Measurements from ENCODE around the gene ZNF385B.

ZNF385B gene

GRCh38 chr2:179619947-179620467, 241.4 kb downstream of the ZNF385B start:
- H3K36me3 ChIP-seq: no peaks in the 10 kb centered on the region
- no peaks in the 10 kb centered on the region for H3K27me3 ChIP-seq
- no peak overlapping the region for H3K4me3 ChIP-seq (ENCODE audit: low read depth in 1 of 2, low read length in 1 of 2)
- TF ChIP-seq, protein P1, sequence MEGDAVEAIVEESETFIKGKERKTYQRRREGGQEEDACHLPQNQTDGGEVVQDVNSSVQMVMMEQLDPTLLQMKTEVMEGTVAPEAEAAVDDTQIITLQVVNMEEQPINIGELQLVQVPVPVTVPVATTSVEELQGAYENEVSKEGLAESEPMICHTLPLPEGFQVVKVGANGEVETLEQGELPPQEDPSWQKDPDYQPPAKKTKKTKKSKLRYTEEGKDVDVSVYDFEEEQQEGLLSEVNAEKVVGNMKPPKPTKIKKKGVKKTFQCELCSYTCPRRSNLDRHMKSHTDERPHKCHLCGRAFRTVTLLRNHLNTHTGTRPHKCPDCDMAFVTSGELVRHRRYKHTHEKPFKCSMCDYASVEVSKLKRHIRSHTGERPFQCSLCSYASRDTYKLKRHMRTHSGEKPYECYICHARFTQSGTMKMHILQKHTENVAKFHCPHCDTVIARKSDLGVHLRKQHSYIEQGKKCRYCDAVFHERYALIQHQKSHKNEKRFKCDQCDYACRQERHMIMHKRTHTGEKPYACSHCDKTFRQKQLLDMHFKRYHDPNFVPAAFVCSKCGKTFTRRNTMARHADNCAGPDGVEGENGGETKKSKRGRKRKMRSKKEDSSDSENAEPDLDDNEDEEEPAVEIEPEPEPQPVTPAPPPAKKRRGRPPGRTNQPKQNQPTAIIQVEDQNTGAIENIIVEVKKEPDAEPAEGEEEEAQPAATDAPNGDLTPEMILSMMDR (IDR thresholded peaks at IDR 0.05): no peak
- no peaks in the 10 kb centered on the region for H3K4me1 ChIP-seq (ENCODE audit: control insufficient read depth in 1 of 2, insufficient read depth in 1 of 2, low read depth in 1 of 2, low read length in 1 of 2)
- no peak overlapping the region for H3K27ac ChIP-seq
- H3K9me3 ChIP-seq: no peaks in the 10 kb centered on the region

- no peaks in the 10 kb centered on the region for H3K36me3 ChIP-seq
- H3K4me3 ChIP-seq (ENCODE audit: low read depth in 1 of 2, low read length in 1 of 2): no peak overlapping the region
- no peak overlapping the region for H3K27ac ChIP-seq
- H3K9me3 ChIP-seq: no peaks in the 10 kb centered on the region
- no peaks in the 10 kb centered on the region for H3K27me3 ChIP-seq
- no peaks in the 10 kb centered on the region for H3K4me1 ChIP-seq (ENCODE audit: control insufficient read depth in 1 of 2, insufficient read depth in 1 of 2, low read depth in 1 of 2, low read length in 1 of 2)
- TF ChIP-seq, protein P1 (IDR thresholded peaks at IDR 0.05): no peak
Observed at GRCh38 chr2:179614121-179614520, 247.3 kb downstream of the ZNF385B start.

- H3K27me3 ChIP-seq: no peaks in the 10 kb centered on the region
- H3K27ac ChIP-seq: no peak overlapping the region
- H3K4me3 ChIP-seq (ENCODE audit: low read depth in 1 of 2, low read length in 1 of 2): no peak overlapping the region
- H3K36me3 ChIP-seq: no peaks in the 10 kb centered on the region
- no peaks in the 10 kb centered on the region for H3K9me3 ChIP-seq
- TF ChIP-seq, protein P1 (IDR thresholded peaks at IDR 0.05): no peak
- H3K4me1 ChIP-seq (ENCODE audit: control insufficient read depth in 1 of 2, insufficient read depth in 1 of 2, low read depth in 1 of 2, low read length in 1 of 2): no peaks in the 10 kb centered on the region
Observed at GRCh38 chr2:179613701-179614100, 247.7 kb downstream of the ZNF385B start.

GRCh38 chr2:179613299-179613651, 248.1 kb downstream of the ZNF385B start:
- H3K4me3 ChIP-seq (ENCODE audit: low read depth in 1 of 2, low read length in 1 of 2): no peak overlapping the region
- no peak overlapping the region for H3K27ac ChIP-seq
- H3K36me3 ChIP-seq: no peaks in the 10 kb centered on the region
- H3K4me1 ChIP-seq (ENCODE audit: control insufficient read depth in 1 of 2, insufficient read depth in 1 of 2, low read depth in 1 of 2, low read length in 1 of 2): no peaks in the 10 kb centered on the region
- TF ChIP-seq, protein P1 (IDR thresholded peaks at IDR 0.05): no peak
- no peaks in the 10 kb centered on the region for H3K9me3 ChIP-seq
- no peaks in the 10 kb centered on the region for H3K27me3 ChIP-seq

DNA sequence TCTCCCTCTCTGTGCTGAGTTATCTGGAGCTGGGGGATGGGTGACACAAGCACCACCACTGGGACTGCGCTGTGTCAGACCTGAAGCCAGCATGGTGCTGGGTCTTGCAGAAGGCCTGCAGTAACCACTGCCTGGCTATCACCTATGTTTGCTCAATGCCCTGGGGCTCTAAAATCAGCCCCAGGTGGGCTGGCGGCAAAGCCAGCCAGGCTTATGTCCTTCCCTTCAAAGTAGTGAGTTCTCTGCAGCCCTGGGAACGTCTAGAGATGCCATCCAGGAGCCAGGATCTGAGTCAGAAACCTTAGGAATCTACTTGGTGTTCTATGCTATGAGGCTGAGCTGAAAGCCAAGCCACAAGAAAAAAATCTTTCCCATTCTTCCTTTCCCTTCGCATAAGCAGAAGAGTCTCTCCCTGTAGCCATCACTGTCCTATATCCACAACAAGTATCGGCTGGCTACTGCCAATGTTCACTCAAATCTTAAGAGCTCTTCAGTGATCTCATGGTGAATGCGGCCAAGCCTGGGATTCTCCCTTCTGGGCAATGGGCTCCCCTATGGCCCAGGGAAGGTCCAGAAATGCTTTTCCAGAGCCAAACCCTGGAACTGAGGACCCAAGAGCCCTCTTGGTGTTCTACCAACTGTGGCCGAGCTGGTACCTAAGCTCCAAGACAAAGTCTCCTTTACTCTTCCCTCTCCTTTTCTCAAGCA, 248.7 kb downstream of the ZNF385B start:
- Histone ChIP-seq H3K4me3 (ENCODE audit: low read depth in 1 of 2, low read length in 1 of 2) (no peak overlapping the region), H3K9me3 (no peaks in the 10 kb centered on the region), H3K27ac (no peak overlapping the region), H3K36me3 (no peaks in the 10 kb centered on the region), H3K4me1 (ENCODE audit: control insufficient read depth in 1 of 2, insufficient read depth in 1 of 2, low read depth in 1 of 2, low read length in 1 of 2) (no peaks in the 10 kb centered on the region), H3K27me3 (no peaks in the 10 kb centered on the region)
- TF ChIP-seq, protein P1 (IDR thresholded peaks at IDR 0.05): no peak
